ENCODE data around the gene PTPN9. TPM values are rescaled to one million over a fixed set of nuclear protein-coding genes. Genes with fewer than 3 reads are reported as not detected.
"Not testable (repeated sequence)": the region's sequence is repeated elsewhere in the genome, so short reads cannot be mapped to it uniquely, and the experiment has no call there.

PTPN9 gene
- total and polyA plus RNA-seq, 2 experiments from 2014 or later: 19.9 to 30.6 TPM

- H4K20me1 ChIP-seq (ENCODE audit: insufficient read depth): no peaks in the 10 kb centered on the region
Observed at GRCh38 chr15:75450307-75451201, 128.6 kb downstream of the PTPN9 start.

GRCh38 chr15:75449585-75450306, 129.4 kb downstream of the PTPN9 start:
- in situ Hi-C loops (cut with MboI): no loop called here
- H3K9me2 ChIP-seq (ENCODE audit: insufficient read depth): no peaks in the 10 kb centered on the region
- H3K79me2 ChIP-seq (ENCODE audit: insufficient read depth): peaks cover 66% of the 10 kb centered on the region
- peak overlapping the region; percentile 81; the same call in 1 of the 2 replicates for H2AFZ ChIP-seq
- TF ChIP-seq EZH2phosphoT487 (IDR thresholded peaks at IDR 0.05; ENCODE audit: insufficient read depth, low read depth): no peak
- TF ChIP-seq EZH2 (IDR thresholded peaks at IDR 0.05; ENCODE audit: insufficient read depth, poor library complexity, severe bottlenecking): no peak
- peaks cover 17% of the 10 kb centered on the region for H3K4me1 ChIP-seq (ENCODE audit: insufficient read depth)
- H3K4me3 ChIP-seq: peak overlapping the region; percentile 99
- H3K4me2 ChIP-seq (ENCODE audit: unreplicated experiment): peak overlapping the region; percentile 96
- no peaks in the 10 kb centered on the region for H3K36me3 ChIP-seq (ENCODE audit: low read depth)
- DNase-seq: peak; percentile 4
- no peaks in the 10 kb centered on the region for H4K20me1 ChIP-seq (ENCODE audit: insufficient read depth)
- peak overlapping the region; percentile 92 for H3K9ac ChIP-seq
- no peaks in the 10 kb centered on the region for H3K27me3 ChIP-seq (replicated peaks; ENCODE audit: insufficient read depth)
- H3K27ac ChIP-seq: peak overlapping the region; percentile 97
- peaks cover 34% of the 10 kb centered on the region for H3F3A ChIP-seq (ENCODE audit: insufficient read depth)
- no peaks in the 10 kb centered on the region for H3K9me3 ChIP-seq (ENCODE audit: low read depth)
- WGBS, 2 experiments (ENCODE audit: low coverage in 1 of 2, low lambda C conversion rate in 2 of 2, missing lambda C conversion rate in 2 of 2): 46 to 51% methylated on average over 14 of the region's 14 CpGs

More at GRCh38 chr15:75450307-75451201, 128.6 kb downstream of the PTPN9 start:
- peak overlapping the region; percentile 96 for H3K4me2 ChIP-seq (ENCODE audit: unreplicated experiment)
- H2AFZ ChIP-seq: peak overlapping the region; percentile 81
- no peaks in the 10 kb centered on the region for H3K36me3 ChIP-seq (ENCODE audit: low read depth)
- H3K27ac ChIP-seq: peak overlapping the region; percentile 97
- peaks cover 58% of the 10 kb centered on the region for H3K79me2 ChIP-seq (ENCODE audit: insufficient read depth)
- peak; percentile 98 for DNase-seq
- H3F3A ChIP-seq (ENCODE audit: insufficient read depth): peaks cover 34% of the 10 kb centered on the region
- peak overlapping the region; percentile 99 for H3K4me3 ChIP-seq
- no peak for TF ChIP-seq EZH2phosphoT487 (IDR thresholded peaks at IDR 0.05; ENCODE audit: insufficient read depth, low read depth)
- TF ChIP-seq EZH2 (IDR thresholded peaks at IDR 0.05; ENCODE audit: insufficient read depth, poor library complexity, severe bottlenecking): no peak
- no peaks in the 10 kb centered on the region for H3K9me3 ChIP-seq (ENCODE audit: low read depth)
- H3K9ac ChIP-seq: peak overlapping the region; percentile 92
- peaks cover 16% of the 10 kb centered on the region for H3K4me1 ChIP-seq (ENCODE audit: insufficient read depth)
- 0 to 2% methylated on average over 26 to 52 of the region's 62 CpGs for WGBS, 2 experiments (ENCODE audit: low coverage in 1 of 2, low lambda C conversion rate in 2 of 2, missing lambda C conversion rate in 2 of 2)
- H3K27me3 ChIP-seq (replicated peaks; ENCODE audit: insufficient read depth): no peaks in the 10 kb centered on the region
- no peaks in the 10 kb centered on the region for H3K9me2 ChIP-seq (ENCODE audit: insufficient read depth)
- in situ Hi-C loops (cut with MboI): no loop called here

GRCh38 chr15:75448171-75448570, 130.9 kb downstream of the PTPN9 start:
- 91 to 94% methylated on average over 13 of the region's 13 CpGs for WGBS, 2 experiments (ENCODE audit: low coverage in 1 of 2, low lambda C conversion rate in 2 of 2, missing lambda C conversion rate in 2 of 2)
- H4K20me1 ChIP-seq (ENCODE audit: insufficient read depth); H3K27me3 ChIP-seq (replicated peaks; ENCODE audit: insufficient read depth); DNase-seq; H3K27ac ChIP-seq; H3K4me3 ChIP-seq; H3K4me2 ChIP-seq (ENCODE audit: unreplicated experiment); H3K9me3 ChIP-seq (ENCODE audit: low read depth); in situ Hi-C loops (cut with MboI); H3K36me3 ChIP-seq (ENCODE audit: low read depth); H2AFZ ChIP-seq; H3K9ac ChIP-seq; H3K9me2 ChIP-seq (ENCODE audit: insufficient read depth): not testable (repeated sequence)
- peaks cover 32% of the 10 kb centered on the region for H3K4me1 ChIP-seq (ENCODE audit: insufficient read depth)
- H3K79me2 ChIP-seq (ENCODE audit: insufficient read depth): peaks cover 78% of the 10 kb centered on the region
- peaks cover 39% of the 10 kb centered on the region for H3F3A ChIP-seq (ENCODE audit: insufficient read depth)

DNA sequence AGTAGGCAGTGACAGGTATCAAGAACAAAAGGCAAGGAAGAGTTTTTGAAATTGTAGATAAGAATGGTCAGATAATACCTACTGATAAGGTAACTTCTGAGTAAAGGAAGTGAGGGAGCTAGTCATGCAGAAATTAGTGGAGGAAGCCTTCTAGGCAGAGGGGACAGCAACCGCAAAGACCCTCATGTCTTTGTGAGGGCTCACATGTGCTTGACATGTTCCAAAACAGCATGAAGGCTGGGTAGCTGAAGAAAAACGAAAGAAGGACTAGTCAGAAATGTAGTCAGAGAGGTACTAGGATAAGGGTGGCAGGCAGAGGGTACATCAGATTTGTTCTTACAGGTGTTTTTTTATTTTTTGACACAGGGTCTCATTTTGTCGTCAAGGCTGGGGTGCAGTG, 133.0 kb downstream of the PTPN9 start:
- Histone ChIP-seq H3K4me1 (ENCODE audit: insufficient read depth) (peaks cover 26% of the 10 kb centered on the region), H3K27ac (no peak overlapping the region), H3K9me3 (ENCODE audit: low read depth) (no peaks in the 10 kb centered on the region), H4K20me1 (ENCODE audit: insufficient read depth) (no peaks in the 10 kb centered on the region), H3K9ac (no peak overlapping the region), H3K4me2 (ENCODE audit: unreplicated experiment) (no peak overlapping the region), H3K4me3 (no peak overlapping the region), H3K79me2 (ENCODE audit: insufficient read depth) (peaks cover 94% of the 10 kb centered on the region), H3K36me3 (ENCODE audit: low read depth) (peaks cover 7% of the 10 kb centered on the region), H3K9me2 (ENCODE audit: insufficient read depth) (no peaks in the 10 kb centered on the region), H3K27me3 (replicated peaks; ENCODE audit: insufficient read depth) (no peaks in the 10 kb centered on the region), H3F3A (ENCODE audit: insufficient read depth) (peaks cover 29% of the 10 kb centered on the region), H2AFZ (no peak overlapping the region)
- WGBS, 2 experiments (ENCODE audit: low coverage in 1 of 2, low lambda C conversion rate in 2 of 2, missing lambda C conversion rate in 2 of 2): 82 to 88% methylated on average over 3 of the region's 3 CpGs
- in situ Hi-C loops (cut with MboI): no loop called here
- TF ChIP-seq EZH2 (IDR thresholded peaks at IDR 0.05; ENCODE audit: insufficient read depth, poor library complexity, severe bottlenecking): no peak
- no peak for TF ChIP-seq EZH2phosphoT487 (IDR thresholded peaks at IDR 0.05; ENCODE audit: insufficient read depth, low read depth)
- no peak for DNase-seq

DNA sequence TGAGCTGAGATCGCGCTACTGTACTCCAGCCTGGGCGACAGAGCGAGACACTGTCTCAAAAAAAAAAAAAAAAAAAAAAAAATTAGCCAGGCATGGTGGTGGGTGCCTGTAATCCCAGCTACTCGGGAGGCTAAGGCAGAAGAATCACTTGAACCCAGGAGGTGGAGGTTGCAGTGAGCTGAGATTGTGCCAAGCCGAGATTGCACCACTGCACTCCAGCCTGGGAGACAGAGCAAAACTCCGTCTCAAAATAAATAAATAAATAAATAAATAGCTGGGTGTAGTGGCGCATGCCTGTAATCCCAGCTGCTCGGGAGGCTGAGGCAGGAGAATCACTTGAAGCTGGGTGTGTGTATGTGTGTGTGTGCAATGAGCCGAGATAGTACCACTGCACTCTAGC, 133.8 kb downstream of the PTPN9 start:
- H3K9me3 ChIP-seq (ENCODE audit: low read depth); H3K4me2 ChIP-seq (ENCODE audit: unreplicated experiment); H3K36me3 ChIP-seq (ENCODE audit: low read depth); H2AFZ ChIP-seq; H3K9me2 ChIP-seq (ENCODE audit: insufficient read depth); DNase-seq; in situ Hi-C loops (cut with MboI); H3K4me3 ChIP-seq; H3K9ac ChIP-seq; H3K27me3 ChIP-seq (replicated peaks; ENCODE audit: insufficient read depth); H3K27ac ChIP-seq; H4K20me1 ChIP-seq (ENCODE audit: insufficient read depth): not testable (repeated sequence)
- Histone ChIP-seq H3F3A (ENCODE audit: insufficient read depth) (peaks cover 27% of the 10 kb centered on the region), H3K4me1 (ENCODE audit: insufficient read depth) (peaks cover 26% of the 10 kb centered on the region), H3K79me2 (ENCODE audit: insufficient read depth) (peaks cover 100% of the 10 kb centered on the region)
- WGBS, 2 experiments (ENCODE audit: low coverage in 1 of 2, low lambda C conversion rate in 2 of 2, missing lambda C conversion rate in 2 of 2): 93 to 94% methylated on average over 10 of the region's 10 CpGs

DNA sequence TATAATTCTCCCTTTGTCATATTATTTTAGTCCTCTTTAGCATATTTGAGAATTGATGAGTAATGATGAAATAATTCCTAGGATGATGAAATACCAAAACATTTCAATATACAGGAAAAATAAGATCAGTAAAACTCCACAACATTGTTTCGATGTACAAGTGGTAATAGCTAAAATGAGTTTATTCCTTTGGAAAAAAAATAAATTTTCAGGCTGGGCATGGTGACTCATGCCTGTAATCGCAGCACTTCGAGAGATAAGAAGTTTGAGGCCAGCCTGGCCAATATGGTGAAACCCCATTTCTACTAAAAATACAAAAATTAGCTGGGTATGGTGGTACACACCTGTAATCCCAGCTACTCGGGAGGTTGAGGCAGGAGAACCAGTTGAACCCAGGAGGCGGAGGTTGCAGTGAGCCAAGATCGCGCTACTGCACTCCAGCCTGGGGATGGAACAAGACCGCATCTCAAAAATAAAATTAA, 135.1 kb downstream of the PTPN9 start:
- H2AFZ ChIP-seq; H3K36me3 ChIP-seq (ENCODE audit: low read depth); H4K20me1 ChIP-seq (ENCODE audit: insufficient read depth); H3K27me3 ChIP-seq (replicated peaks; ENCODE audit: insufficient read depth); H3K9me3 ChIP-seq (ENCODE audit: low read depth); H3K9me2 ChIP-seq (ENCODE audit: insufficient read depth); in situ Hi-C loops (cut with MboI): not testable (repeated sequence)
- Histone ChIP-seq H3F3A (ENCODE audit: insufficient read depth) (peaks cover 14% of the 10 kb centered on the region), H3K27ac (peak overlapping the region; percentile 54), H3K9ac (peak overlapping the region; percentile 29), H3K4me3 (peak overlapping the region; percentile 2; the same call in 1 of the 2 replicates), H3K79me2 (ENCODE audit: insufficient read depth) (peaks cover 100% of the 10 kb centered on the region), H3K4me1 (ENCODE audit: insufficient read depth) (peaks cover 18% of the 10 kb centered on the region), H3K4me2 (ENCODE audit: unreplicated experiment) (peak overlapping the region; percentile 36)
- peak; percentile 46 for DNase-seq
- 64 to 67% methylated on average over 8 of the region's 8 CpGs for WGBS, 2 experiments (ENCODE audit: low coverage in 1 of 2, low lambda C conversion rate in 2 of 2, missing lambda C conversion rate in 2 of 2)

All from GM23248 (cell line).